Common myeloid progenitor, CD34-positive (primary cell): ENCODE measurements around the gene HDLBP.

Experiments
- CTCF ChIA-PET: fragments of 350-600 bp; sonication (Branson Sonifier 250); formaldehyde crosslinking; loops from one replicate; lab custom pipeline; 2021; ENCODE audit warnings: antibody characterized with exemption; lab: Charles Lee
- POLR2A ChIA-PET: fragments of 350-600 bp; sonication (Branson Sonifier 250); formaldehyde crosslinking; loops from one replicate; lab custom pipeline; 2021; ENCODE audit warnings: antibody characterized with exemption; lab: Charles Lee
- DNase-seq, 3 donors: peaks; one replicate each; pipeline versions ENCODE4 v3.0.0 to v3.0.0-alpha.2; 2013
- H3K27ac ChIP-seq, 2 experiments: 1 replicate in 1 of 2; 2 replicates in 1 of 2; pipeline ENCODE4 v1.7.0; 2013; ENCODE audit warnings: inconsistent platforms in 2 of 2, low read length in 2 of 2, mild to moderate bottlenecking in 2 of 2, low read depth in 1 of 2, moderate library complexity in 1 of 2; ENCODE audit not compliant: severe bottlenecking in 2 of 2, insufficient read depth in 1 of 2, poor library complexity in 1 of 2
- H3K27me3 ChIP-seq, 5 experiments: replicated peaks in 2 of 5; 1 replicate in 3 of 5; 2 replicates in 2 of 5; pipeline versions ENCODE4 v1.6.1 to v1.7.0; 2013; ENCODE audit warnings: low read length in 4 of 5, mild to moderate bottlenecking in 2 of 5, moderate library complexity in 2 of 5, inconsistent platforms in 1 of 5; ENCODE audit not compliant: insufficient read depth in 5 of 5, control insufficient read depth in 4 of 5
- H3K36me3 ChIP-seq, 4 experiments: 1 replicate in 2 of 4; 2 replicates in 2 of 4; pipeline versions ENCODE4 v1.6.1 to v1.7.0; 2013; ENCODE audit warnings: low read length in 3 of 4, control low read depth in 1 of 4, mild to moderate bottlenecking in 1 of 4; ENCODE audit not compliant: control insufficient read depth in 4 of 4, insufficient read depth in 4 of 4
- H3K4me1 ChIP-seq, 4 experiments: 1 replicate in 3 of 4; 2 replicates in 1 of 4; pipeline versions ENCODE4 v1.6.1 to v1.7.1; 2013; ENCODE audit warnings: low read length in 3 of 4, mild to moderate bottlenecking in 3 of 4, control low read depth in 1 of 4, inconsistent platforms in 1 of 4, moderate library complexity in 1 of 4; ENCODE audit not compliant: control insufficient read depth in 4 of 4, insufficient read depth in 4 of 4; ENCODE audit errors: control extremely low read depth in 1 of 4
- H3K4me3 ChIP-seq, 7 experiments: 1 replicate in 4 of 7; 2 replicates in 3 of 7; pipeline versions ENCODE4 v1.5.1 to v1.7.0; 2013; ENCODE audit warnings: mild to moderate bottlenecking in 7 of 7, low read length in 6 of 7, moderate library complexity in 6 of 7, inconsistent platforms in 2 of 7, low read depth in 2 of 7, control low read depth in 1 of 7; ENCODE audit not compliant: insufficient read depth in 4 of 7, control insufficient read depth in 1 of 7; ENCODE audit errors: extremely low read depth in 1 of 7
- H3K9me3 ChIP-seq, 5 experiments: 1 replicate in 4 of 5; 2 replicates in 1 of 5; pipeline versions ENCODE4 v1.6.1 to v1.7.1; 2013; ENCODE audit warnings: low read length in 4 of 5, mild to moderate bottlenecking in 2 of 5, inconsistent platforms in 1 of 5, low read depth in 1 of 5, moderate library complexity in 1 of 5; ENCODE audit not compliant: control insufficient read depth in 4 of 5, insufficient read depth in 2 of 5; ENCODE audit errors: control extremely low read depth in 1 of 5
- WGBS: methylation state at CpG from one replicate; pipeline ENCODE4 v1.1.5; 2013; ENCODE audit not compliant: insufficient coverage; 5-methylcytosine and 5-hydroxymethylcytosine counted together

The HDLBP gene

GRCh38 chr2:241289597-241289996 is 25.9 kb downstream of the HDLBP start:
- Histone ChIP-seq H3K36me3 (peaks cover 0 to 11% (median 4%) of the 10 kb centered on the region in 4 experiments), H3K4me3 (no peak overlapping the region), H3K4me1 (peaks cover 2 to 25% (median 10%) of the 10 kb centered on the region in 4 experiments), H3K27me3 (no peaks in the 10 kb centered on the region), H3K27ac (no peak overlapping the region), H3K9me3 (no peaks in the 10 kb centered on the region)
- DNase-seq: peak in 1 of 3 donors; percentile 21
- 9% methylated on average over 1 of the region's 3 CpGs for WGBS
- ChIA-PET POLR2A (interaction anchor here (1.2 kb wide), 1 partner anchor 20 kb away, joined by 3 read pairs; no protein-coding TSS in a partner anchor), CTCF (interaction anchor here (1.0 to 2.2 kb wide), 10 partner anchors 9 to 306 kb away, joined by 3 to 10 read pairs (median 4); no protein-coding TSS in a partner anchor)

DNA sequence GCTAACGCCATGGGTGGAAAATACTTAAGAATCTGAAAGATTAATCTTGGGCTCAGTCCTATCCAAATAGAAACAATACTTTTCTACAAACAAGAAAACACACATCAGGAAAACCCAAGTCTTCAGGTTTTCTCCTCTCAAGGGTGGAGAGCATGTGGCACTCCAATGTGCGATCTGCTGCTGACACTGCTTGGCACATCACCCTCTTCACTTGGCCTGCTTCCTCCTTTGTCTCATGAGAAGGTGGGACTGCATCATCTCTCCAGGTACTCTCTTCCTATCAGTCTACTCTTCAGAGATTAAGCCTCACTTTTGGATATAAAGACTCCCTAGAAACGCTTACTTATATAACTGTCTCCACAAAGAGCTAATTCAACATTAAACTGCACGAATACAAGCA is 26.4 kb downstream of the HDLBP start:
- ChIA-PET POLR2A (interaction anchor here (1.2 kb wide), 1 partner anchor 21 kb away, joined by 3 read pairs; no protein-coding TSS in a partner anchor), CTCF (interaction anchor here (0.7 to 2.2 kb wide), 12 partner anchors 9 to 429 kb away, joined by 3 to 10 read pairs (median 4); no protein-coding TSS in a partner anchor)
- Histone ChIP-seq H3K27me3 (no peaks in the 10 kb centered on the region), H3K36me3 (peaks cover 0 to 11% (median 4%) of the 10 kb centered on the region in 4 experiments), H3K4me1 (peaks cover 2 to 25% (median 10%) of the 10 kb centered on the region in 4 experiments), H3K9me3 (no peaks in the 10 kb centered on the region), H3K4me3 (no peak overlapping the region), H3K27ac (no peak overlapping the region)
- 100% methylated on average over 3 of the region's 4 CpGs for WGBS
- DNase-seq: no peak

- H3K27me3 ChIP-seq: no peaks in the 10 kb centered on the region
- no peaks in the 10 kb centered on the region for H3K9me3 ChIP-seq
- CTCF ChIA-PET: interaction anchor here (0.6 to 2.2 kb wide), 9 partner anchors 13 to 428 kb away, joined by 3 to 9 read pairs (median 3); no protein-coding TSS in a partner anchor
- no peak overlapping the region for H3K27ac ChIP-seq
- 60% methylated on average over 1 of the region's 3 CpGs for WGBS
- H3K36me3 ChIP-seq: peaks cover 0 to 11% (median 4%) of the 10 kb centered on the region in 4 experiments
- H3K4me1 ChIP-seq: peaks cover 2 to 25% (median 10%) of the 10 kb centered on the region in 4 experiments
- no peak overlapping the region for H3K4me3 ChIP-seq
- POLR2A ChIA-PET: no interaction called here
- DNase-seq: peak in 2 of 3 donors; percentile 24 to 33
Measured at GRCh38 chr2:241288324-241288888, 27.1 kb downstream of the HDLBP start.

DNA sequence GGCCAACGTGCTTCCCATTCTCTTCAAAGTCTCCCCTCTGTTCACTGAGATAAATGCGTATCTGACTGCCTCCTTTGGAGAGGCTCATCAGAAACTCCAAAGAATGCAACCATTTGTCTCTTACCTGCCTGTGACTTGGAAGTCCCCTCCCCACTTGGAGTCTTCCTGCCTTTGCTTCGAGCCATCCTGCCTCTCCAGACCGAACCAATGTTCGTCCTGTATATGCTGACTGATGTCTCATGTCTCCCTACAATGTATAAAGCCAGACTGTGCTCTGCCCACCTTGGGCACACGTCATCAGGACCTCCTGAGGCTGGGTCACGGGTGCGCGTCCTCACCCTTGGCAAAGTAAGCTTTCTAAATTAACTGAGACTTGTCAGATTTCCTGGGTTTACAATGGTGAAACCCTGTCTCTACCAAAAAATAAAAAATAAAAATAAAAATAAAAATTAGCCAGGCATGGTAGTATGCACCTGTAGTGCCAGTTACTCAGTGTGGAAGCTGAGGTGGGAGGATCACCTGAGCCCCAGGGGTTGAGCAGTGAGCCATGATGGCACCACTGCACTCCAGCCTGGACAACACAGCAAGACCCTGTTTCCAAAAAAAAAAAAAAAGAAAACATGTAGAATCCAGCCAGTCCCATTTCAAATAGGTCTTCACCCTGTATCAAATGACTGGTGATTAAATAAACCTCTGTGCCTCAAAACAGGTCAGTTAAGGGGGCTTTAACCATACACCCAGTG is 29.0 kb downstream of the HDLBP start:
- POLR2A ChIA-PET: no interaction called here
- WGBS: 98% methylated on average over 5 of the region's 9 CpGs
- DNase-seq: no peak
- H3K27me3 ChIP-seq: no peaks in the 10 kb centered on the region
- no peak overlapping the region for H3K27ac ChIP-seq
- peaks cover 0 to 11% (median 4%) of the 10 kb centered on the region in 4 experiments for H3K36me3 ChIP-seq
- H3K9me3 ChIP-seq: no peaks in the 10 kb centered on the region
- H3K4me1 ChIP-seq: peaks cover 2 to 25% (median 10%) of the 10 kb centered on the region in 4 experiments
- H3K4me3 ChIP-seq: no peak overlapping the region
- CTCF ChIA-PET: no interaction called here

GRCh38 chr2:241285596-241285995 is 29.9 kb downstream of the HDLBP start:
- ChIA-PET POLR2A (interaction anchor here (0.6 kb wide), 1 partner anchor 24 kb away, joined by 4 read pairs; no protein-coding TSS in a partner anchor), CTCF (no interaction called here)
- DNase-seq: no peak
- 100% methylated on average over 1 of the region's 1 CpG for WGBS
- Histone ChIP-seq H3K4me1 (peaks cover 2 to 25% (median 11%) of the 10 kb centered on the region in 4 experiments), H3K27ac (no peak overlapping the region), H3K4me3 (no peak overlapping the region), H3K27me3 (no peaks in the 10 kb centered on the region), H3K36me3 (peaks cover 0 to 11% (median 4%) of the 10 kb centered on the region in 4 experiments), H3K9me3 (no peaks in the 10 kb centered on the region)

GRCh38 chr2:241282555-241282954 is 32.9 kb downstream of the HDLBP start:
- Histone ChIP-seq H3K36me3 (peaks cover 2 to 11% (median 6%) of the 10 kb centered on the region in 4 experiments), H3K27ac (no peak overlapping the region), H3K4me3 (no peak overlapping the region), H3K9me3 (no peaks in the 10 kb centered on the region), H3K27me3 (no peaks in the 10 kb centered on the region), H3K4me1 (peaks cover 0 to 15% (median under 1%) of the 10 kb centered on the region in 4 experiments)
- CTCF ChIA-PET: interaction anchor here (0.9 to 2.7 kb wide), 3 partner anchors 11 to 21 kb away, joined by 3 to 9 read pairs (median 5); no protein-coding TSS in a partner anchor
- no peak for DNase-seq
- POLR2A ChIA-PET: no interaction called here
- 100% methylated on average over 2 of the region's 5 CpGs for WGBS
